Large intestine (tissue), 3 donors: ENCODE data around the gene KBTBD12. TPM values are rescaled to one million over a fixed set of nuclear protein-coding genes. Genes with fewer than 3 reads are reported as not detected.

ENCODE experiments used
- DNase-seq, 2 donors: peaks; one replicate each; pipeline versions ENCODE4 v3.0.0 to v3.0.0-alpha.2; 2013
- H3K27ac ChIP-seq: one replicate; pipeline ENCODE4 v1.5.1; 2013; ENCODE audit warnings: low read length
- H3K27me3 ChIP-seq: 2 replicates; pipeline ENCODE4 v1.6.1; 2013; ENCODE audit warnings: low read length; ENCODE audit not compliant: control insufficient read depth, insufficient read depth
- H3K36me3 ChIP-seq: 2 replicates; pipeline ENCODE4 v1.6.1; 2013; ENCODE audit warnings: low read length; ENCODE audit not compliant: control insufficient read depth, insufficient read depth
- H3K4me1 ChIP-seq: one replicate; pipeline ENCODE4 v1.6.1; 2013; ENCODE audit warnings: low read length; ENCODE audit not compliant: control insufficient read depth, insufficient read depth
- H3K4me3 ChIP-seq: one replicate; pipeline ENCODE4 v1.5.1; 2013; ENCODE audit warnings: low read length
- H3K9me3 ChIP-seq: one replicate; pipeline ENCODE4 v1.6.1; 2013; ENCODE audit warnings: mild to moderate bottlenecking, low read depth, low read length, moderate library complexity; ENCODE audit not compliant: control insufficient read depth
- WGBS: methylation state at CpG from one replicate; pipeline ENCODE4 v1.1.5; 2013; ENCODE audit warnings: low lambda C conversion rate; ENCODE audit not compliant: insufficient coverage; 5-methylcytosine and 5-hydroxymethylcytosine counted together
- polyA plus RNA-seq: library from polyadenylated mRNA; unstranded; fragments of 120-200 nt; gene quantifications from one replicate; pipeline ENCODE4 v1.2.1, GENCODE V29; 2013

The KBTBD12 gene
- polyA plus RNA-seq, 1 donor: 0.52 TPM

GRCh38 chr3:127984241-127984975, 69.4 kb downstream of the KBTBD12 start:
- H3K4me3 ChIP-seq: no peak overlapping the region
- no peaks in the 10 kb centered on the region for H3K9me3 ChIP-seq
- DNase-seq: no peak
- no peak overlapping the region for H3K27ac ChIP-seq
- no peaks in the 10 kb centered on the region for H3K27me3 ChIP-seq
- no peaks in the 10 kb centered on the region for H3K36me3 ChIP-seq
- 83% methylated on average over 1 of the region's 8 CpGs for WGBS
- no peaks in the 10 kb centered on the region for H3K4me1 ChIP-seq

GRCh38 chr3:127985216-127985615, 70.2 kb downstream of the KBTBD12 start:
- no peaks in the 10 kb centered on the region for H3K27me3 ChIP-seq
- no peaks in the 10 kb centered on the region for H3K36me3 ChIP-seq
- no peaks in the 10 kb centered on the region for H3K4me1 ChIP-seq
- H3K27ac ChIP-seq: no peak overlapping the region
- WGBS: no CpG with 5 or more reads among the region's 4 CpGs
- H3K9me3 ChIP-seq: no peaks in the 10 kb centered on the region
- DNase-seq: no peak
- no peak overlapping the region for H3K4me3 ChIP-seq

GRCh38 chr3:127985655-127986225, 70.7 kb downstream of the KBTBD12 start:
- DNase-seq: no peak
- Histone ChIP-seq H3K4me3 (no peak overlapping the region), H3K4me1 (no peaks in the 10 kb centered on the region), H3K27me3 (no peaks in the 10 kb centered on the region), H3K27ac (no peak overlapping the region), H3K36me3 (no peaks in the 10 kb centered on the region), H3K9me3 (no peaks in the 10 kb centered on the region)
- WGBS: no CpG with 5 or more reads among the region's 13 CpGs

GRCh38 chr3:127986803-127987202, 71.8 kb downstream of the KBTBD12 start:
- H3K9me3 ChIP-seq: no peaks in the 10 kb centered on the region
- no peaks in the 10 kb centered on the region for H3K4me1 ChIP-seq
- H3K4me3 ChIP-seq: no peak overlapping the region
- H3K27me3 ChIP-seq: no peaks in the 10 kb centered on the region
- WGBS: 90% methylated on average over 2 of the region's 11 CpGs
- H3K36me3 ChIP-seq: no peaks in the 10 kb centered on the region
- DNase-seq: no peak
- H3K27ac ChIP-seq: no peak overlapping the region

GRCh38 chr3:127987309-127987995, 72.4 kb downstream of the KBTBD12 start:
- no peaks in the 10 kb centered on the region for H3K27me3 ChIP-seq
- peak overlapping the region; percentile 8 for H3K27ac ChIP-seq
- WGBS: 60% methylated on average over 2 of the region's 7 CpGs
- peak in 1 of 2 donors; percentile 34 for DNase-seq
- H3K4me3 ChIP-seq: no peak overlapping the region
- H3K9me3 ChIP-seq: no peaks in the 10 kb centered on the region
- no peaks in the 10 kb centered on the region for H3K36me3 ChIP-seq
- no peaks in the 10 kb centered on the region for H3K4me1 ChIP-seq

GRCh38 chr3:127988770-127989557, 73.9 kb downstream of the KBTBD12 start:
- Histone ChIP-seq H3K27ac (no peak overlapping the region), H3K36me3 (no peaks in the 10 kb centered on the region), H3K27me3 (no peaks in the 10 kb centered on the region), H3K9me3 (no peaks in the 10 kb centered on the region), H3K4me1 (no peaks in the 10 kb centered on the region), H3K4me3 (no peak overlapping the region)
- WGBS: 60% methylated on average over 3 of the region's 11 CpGs
- DNase-seq: no peak

- no peak for DNase-seq
- Histone ChIP-seq H3K4me1 (no peaks in the 10 kb centered on the region), H3K27me3 (no peaks in the 10 kb centered on the region), H3K27ac (no peak overlapping the region), H3K4me3 (no peak overlapping the region), H3K36me3 (no peaks in the 10 kb centered on the region), H3K9me3 (no peaks in the 10 kb centered on the region)
- WGBS: no CpG with 5 or more reads among the region's 17 CpGs
Measured at GRCh38 chr3:127990051-127990450, 75.0 kb downstream of the KBTBD12 start.

GRCh38 chr3:127990461-127990860, 75.4 kb downstream of the KBTBD12 start:
- no CpG with 5 or more reads among the region's 11 CpGs for WGBS
- Histone ChIP-seq H3K27me3 (no peaks in the 10 kb centered on the region), H3K4me3 (no peak overlapping the region), H3K4me1 (no peaks in the 10 kb centered on the region), H3K27ac (no peak overlapping the region), H3K36me3 (no peaks in the 10 kb centered on the region), H3K9me3 (no peaks in the 10 kb centered on the region)
- no peak for DNase-seq

- Histone ChIP-seq H3K4me3 (no peak overlapping the region), H3K4me1 (no peaks in the 10 kb centered on the region), H3K9me3 (no peaks in the 10 kb centered on the region), H3K27ac (no peak overlapping the region), H3K36me3 (no peaks in the 10 kb centered on the region), H3K27me3 (no peaks in the 10 kb centered on the region)
- DNase-seq: no peak
- no CpG with 5 or more reads among the region's 12 CpGs for WGBS
Measured at GRCh38 chr3:127991251-127991650, 76.2 kb downstream of the KBTBD12 start.

- no CpG with 5 or more reads among the region's 6 CpGs for WGBS
- H3K4me1 ChIP-seq: no peaks in the 10 kb centered on the region
- no peak overlapping the region for H3K4me3 ChIP-seq
- DNase-seq: no peak
- no peaks in the 10 kb centered on the region for H3K36me3 ChIP-seq
- no peaks in the 10 kb centered on the region for H3K27me3 ChIP-seq
- H3K9me3 ChIP-seq: no peaks in the 10 kb centered on the region
- H3K27ac ChIP-seq: no peak overlapping the region
Measured at GRCh38 chr3:127991681-127992080, 76.6 kb downstream of the KBTBD12 start.
